Measurements from ENCODE around the gene ZGLP1.

ZGLP1 gene

DNA sequence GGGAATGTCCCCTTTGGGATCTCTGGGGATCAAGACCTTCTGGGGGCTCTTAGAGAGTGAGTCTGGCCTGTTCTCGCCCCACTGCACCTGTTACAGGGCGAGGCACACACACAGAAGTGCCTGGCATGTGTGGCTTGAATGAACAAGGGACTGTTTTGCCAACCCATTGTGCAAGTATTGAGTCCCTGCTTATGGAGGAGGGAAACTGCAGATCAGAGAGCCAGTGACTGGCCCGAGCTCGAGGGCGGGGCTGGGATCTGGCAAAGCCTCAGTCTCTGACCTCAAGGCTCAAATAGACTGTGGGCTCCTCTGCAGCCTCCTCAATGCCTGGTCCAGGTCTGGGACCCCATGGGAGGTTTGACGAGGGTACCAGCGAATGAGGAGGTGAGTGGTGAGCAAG, 18.2 kb upstream of the ZGLP1 start:
- TF ChIP-seq, protein P1, sequence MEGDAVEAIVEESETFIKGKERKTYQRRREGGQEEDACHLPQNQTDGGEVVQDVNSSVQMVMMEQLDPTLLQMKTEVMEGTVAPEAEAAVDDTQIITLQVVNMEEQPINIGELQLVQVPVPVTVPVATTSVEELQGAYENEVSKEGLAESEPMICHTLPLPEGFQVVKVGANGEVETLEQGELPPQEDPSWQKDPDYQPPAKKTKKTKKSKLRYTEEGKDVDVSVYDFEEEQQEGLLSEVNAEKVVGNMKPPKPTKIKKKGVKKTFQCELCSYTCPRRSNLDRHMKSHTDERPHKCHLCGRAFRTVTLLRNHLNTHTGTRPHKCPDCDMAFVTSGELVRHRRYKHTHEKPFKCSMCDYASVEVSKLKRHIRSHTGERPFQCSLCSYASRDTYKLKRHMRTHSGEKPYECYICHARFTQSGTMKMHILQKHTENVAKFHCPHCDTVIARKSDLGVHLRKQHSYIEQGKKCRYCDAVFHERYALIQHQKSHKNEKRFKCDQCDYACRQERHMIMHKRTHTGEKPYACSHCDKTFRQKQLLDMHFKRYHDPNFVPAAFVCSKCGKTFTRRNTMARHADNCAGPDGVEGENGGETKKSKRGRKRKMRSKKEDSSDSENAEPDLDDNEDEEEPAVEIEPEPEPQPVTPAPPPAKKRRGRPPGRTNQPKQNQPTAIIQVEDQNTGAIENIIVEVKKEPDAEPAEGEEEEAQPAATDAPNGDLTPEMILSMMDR (IDR thresholded peaks at IDR 0.05; ENCODE audit: low read depth, low read length): no peak
- DNase-seq (ENCODE audit: low read depth, low spot score): no peak
- H3K4me3 ChIP-seq (ENCODE audit: low read depth, low read length): no peak overlapping the region
- in situ Hi-C loops (cut with HindIII; ENCODE audit: low sequenced_read_pairs): no loop called here

DNA sequence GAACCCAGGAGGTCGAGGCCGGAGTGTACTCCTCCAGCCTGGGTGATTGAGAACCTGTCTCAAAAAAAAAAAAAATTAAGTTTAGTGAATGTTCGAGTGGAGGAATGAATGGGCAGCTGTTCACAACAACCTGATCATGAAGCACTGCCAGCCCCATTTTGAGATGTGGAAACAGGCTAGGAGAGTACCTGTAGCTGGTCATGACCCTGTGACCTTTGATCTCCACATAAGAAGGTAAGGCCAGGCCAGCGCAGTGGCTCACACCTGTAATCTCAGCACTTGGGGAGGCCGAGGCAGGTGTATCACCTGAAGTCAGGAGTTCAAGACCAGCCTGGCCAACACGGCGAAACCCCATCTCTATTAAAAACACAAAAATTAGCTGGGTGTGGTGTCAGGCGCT, 16.1 kb upstream of the ZGLP1 start:
- in situ Hi-C loops (cut with HindIII; ENCODE audit: low sequenced_read_pairs): no loop called here
- TF ChIP-seq, protein P1 (IDR thresholded peaks at IDR 0.05; ENCODE audit: low read depth, low read length): no peak
- no peak for DNase-seq (ENCODE audit: low read depth, low spot score)
- H3K4me3 ChIP-seq (ENCODE audit: low read depth, low read length): no peak overlapping the region

DNA sequence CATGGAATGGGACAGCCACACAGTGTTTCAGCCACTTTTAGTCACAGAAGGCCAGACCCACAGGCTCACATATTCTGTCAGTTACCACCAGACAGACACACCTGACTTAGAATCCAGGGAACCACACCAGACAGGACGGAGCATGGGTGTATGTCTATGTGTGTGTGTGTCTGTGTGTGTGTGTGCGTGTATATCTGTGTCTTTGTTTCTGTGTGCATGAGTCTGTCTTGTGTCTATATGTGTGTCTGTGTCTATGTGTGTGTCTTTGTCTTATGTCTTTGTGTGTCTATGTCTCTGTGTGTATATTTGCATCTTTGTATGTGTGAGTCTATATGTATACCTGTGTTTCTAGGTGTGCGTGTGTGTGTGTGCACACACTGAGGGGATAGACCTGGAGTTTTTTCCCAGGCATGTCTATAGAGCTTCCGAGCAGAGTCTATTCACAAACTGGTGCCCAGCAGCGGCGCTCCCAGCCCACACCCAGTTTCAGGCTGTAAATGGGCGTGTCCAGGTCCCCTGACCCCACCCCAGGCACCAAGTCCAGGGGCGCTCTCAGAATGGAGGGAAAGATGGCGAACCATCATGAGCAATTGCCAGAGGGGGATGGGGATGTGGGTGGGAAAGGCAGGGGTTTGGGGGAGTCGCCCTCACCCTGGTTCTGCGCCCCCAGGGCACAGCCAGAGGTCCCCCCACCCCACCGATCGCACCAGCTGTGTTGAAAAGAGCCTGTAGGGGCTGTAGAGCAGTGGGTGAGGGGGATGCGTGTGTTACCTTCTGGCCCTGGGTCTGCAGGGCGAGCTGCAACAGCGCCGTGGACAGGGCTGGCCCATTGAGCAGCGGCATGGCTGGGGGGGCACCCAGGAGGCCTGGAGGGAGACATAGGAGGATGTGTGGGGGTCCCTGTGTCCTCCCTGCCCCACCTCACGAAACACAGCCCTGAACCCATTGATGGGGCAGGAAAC, 12.5 kb upstream of the ZGLP1 start:
- TF ChIP-seq, protein P1 (IDR thresholded peaks at IDR 0.05; ENCODE audit: low read depth, low read length): no peak
- in situ Hi-C loops (cut with HindIII; ENCODE audit: low sequenced_read_pairs): no loop called here
- H3K4me3 ChIP-seq (ENCODE audit: low read depth, low read length): no peak overlapping the region
- DNase-seq (ENCODE audit: low read depth, low spot score): no peak

- in situ Hi-C loops (cut with HindIII; ENCODE audit: low sequenced_read_pairs): no loop called here
- DNase-seq (ENCODE audit: low read depth, low spot score): no peak
- H3K4me3 ChIP-seq (ENCODE audit: low read depth, low read length): no peak overlapping the region
- TF ChIP-seq, protein P1 (IDR thresholded peaks at IDR 0.05; ENCODE audit: low read depth, low read length): no peak
Observed at GRCh38 chr19:10321417-10321797, 11.8 kb upstream of the ZGLP1 start.

- no peak overlapping the region for H3K4me3 ChIP-seq (ENCODE audit: low read depth, low read length)
- TF ChIP-seq, protein P1 (IDR thresholded peaks at IDR 0.05; ENCODE audit: low read depth, low read length): no peak
- no peak for DNase-seq (ENCODE audit: low read depth, low spot score)
- in situ Hi-C loops (cut with HindIII; ENCODE audit: low sequenced_read_pairs): no loop called here
Observed at GRCh38 chr19:10320602-10321416, 11.2 kb upstream of the ZGLP1 start.

- TF ChIP-seq, protein P1 (IDR thresholded peaks at IDR 0.05; ENCODE audit: low read depth, low read length): no peak
- H3K4me3 ChIP-seq (ENCODE audit: low read depth, low read length): no peak overlapping the region
- in situ Hi-C loops (cut with HindIII; ENCODE audit: low sequenced_read_pairs): no loop called here
- no peak for DNase-seq (ENCODE audit: low read depth, low spot score)
Observed at GRCh38 chr19:10318807-10319682, 9.4 kb upstream of the ZGLP1 start.
